ENCODE measurements around the gene PORCN.

GRCh38 chrX:48489296-48489695 lies 19.5 kb upstream of the PORCN start:
- no peak for TF ChIP-seq CTCF (IDR thresholded peaks at IDR 0.05)
- TF ChIP-seq ATF2 (CRISPR knock-in tag; IDR thresholded peaks at IDR 0.05; ENCODE audit: borderline replicate concordance, low read depth), result no peak
- TF ChIP-seq FOXP4 (CRISPR knock-in tag; IDR thresholded peaks at IDR 0.05), result no peak
- no peak for TF ChIP-seq E2F4 (CRISPR knock-in tag; IDR thresholded peaks at IDR 0.05; ENCODE audit: borderline replicate concordance, low read depth)
- no peak for TF ChIP-seq CBFB (CRISPR knock-in tag; IDR thresholded peaks at IDR 0.05; ENCODE audit: low read depth)
- no peak for TF ChIP-seq MAX (CRISPR knock-in tag; IDR thresholded peaks at IDR 0.05)

All from WTC11 (cell line).